Superior temporal gyrus (tissue), 1 donor: ENCODE measurements around the gene FGF18.
"Not testable (repeated sequence)": the region's sequence is repeated elsewhere in the genome, so short reads cannot be mapped to it uniquely, and the experiment has no call there.

Source experiments
- DNase-seq: peaks from one replicate; pipeline ENCODE4 v3.0.0-alpha.2; 2016; ENCODE audit errors: extremely low spot score

The FGF18 gene, protein sequence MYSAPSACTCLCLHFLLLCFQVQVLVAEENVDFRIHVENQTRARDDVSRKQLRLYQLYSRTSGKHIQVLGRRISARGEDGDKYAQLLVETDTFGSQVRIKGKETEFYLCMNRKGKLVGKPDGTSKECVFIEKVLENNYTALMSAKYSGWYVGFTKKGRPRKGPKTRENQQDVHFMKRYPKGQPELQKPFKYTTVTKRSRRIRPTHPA

DNA sequence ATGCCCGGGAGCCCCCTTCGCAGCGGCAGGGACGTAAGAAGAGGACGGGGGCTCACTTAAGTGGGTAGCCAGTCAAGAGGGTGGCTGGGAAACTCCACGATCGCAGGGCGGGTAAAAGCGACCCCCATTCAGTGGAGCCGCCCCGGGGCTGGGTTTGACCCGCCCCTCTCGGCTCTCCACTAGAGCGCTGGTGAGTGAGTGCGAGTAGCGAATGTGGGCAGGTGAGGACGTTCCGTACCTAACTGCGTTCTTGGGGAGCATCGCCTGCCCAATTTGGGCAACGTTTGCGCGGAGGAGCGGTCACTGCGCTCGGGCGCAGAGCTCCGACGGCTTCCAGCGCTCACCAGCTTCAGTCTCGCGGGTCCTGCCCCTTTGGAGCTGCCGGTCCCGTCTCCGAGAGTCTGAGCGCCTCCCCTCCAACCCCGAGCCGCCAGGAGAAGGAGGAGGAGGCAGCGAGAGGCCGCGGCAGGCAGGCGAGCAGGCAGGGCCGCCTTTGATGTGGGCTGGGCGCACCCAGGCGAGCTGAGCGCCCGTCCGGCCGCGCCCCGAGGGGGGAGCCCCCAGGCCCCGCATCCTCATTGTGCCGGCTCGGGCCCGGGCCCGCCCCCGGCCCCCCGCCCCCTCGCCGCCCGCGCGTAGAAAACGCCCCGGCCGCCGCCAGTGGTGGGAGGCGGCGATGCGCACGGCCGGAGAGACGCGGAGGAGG lies at the start of gene FGF18:
FGF18 (plus strand) TSS at position 666 of the 706 bp plus-strand sequence. CDS start 553 bp downstream, outside the sequence.
- no peak for DNase-seq

DNA sequence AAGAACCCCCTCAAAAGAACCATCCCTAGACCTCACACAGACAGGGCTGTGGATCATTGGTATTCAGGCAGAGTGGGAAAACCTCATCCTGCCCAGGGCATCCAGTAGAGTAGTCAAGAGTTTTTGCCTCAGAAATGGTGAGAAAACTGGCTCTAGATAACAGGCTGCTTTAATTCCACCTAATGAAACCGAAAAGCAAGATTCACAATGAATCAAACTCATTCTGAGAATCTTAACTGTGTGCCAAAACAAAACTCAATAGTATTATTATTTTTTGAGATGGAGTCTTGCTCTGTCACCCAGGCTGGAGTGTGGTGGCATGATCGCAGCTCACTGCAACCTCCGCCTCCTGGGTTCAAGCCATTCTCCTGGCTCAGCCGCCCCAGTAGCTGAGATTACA lies 49.5 kb upstream of the FGF18 start:
- DNase-seq: no peak

DNA sequence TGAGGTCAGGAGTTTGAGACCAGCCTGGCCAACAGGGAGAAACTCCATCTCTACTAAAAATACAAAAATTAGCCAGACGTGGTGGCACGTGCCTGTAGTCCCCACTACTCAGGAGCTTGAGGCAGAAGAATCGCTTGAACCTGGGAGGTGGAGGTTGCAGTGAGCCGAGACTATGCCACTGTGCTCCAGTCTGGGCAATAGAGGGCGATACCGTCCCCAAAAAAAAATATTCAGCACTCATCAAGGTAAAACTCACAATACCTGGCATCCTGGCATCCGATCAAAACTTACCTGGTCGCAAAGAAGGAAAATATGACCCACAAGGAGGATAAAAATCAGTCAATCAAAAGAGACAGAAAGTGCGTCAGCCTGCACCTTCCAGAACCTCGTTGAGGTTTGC lies 48.6 kb upstream of the FGF18 start:
- DNase-seq: not testable (repeated sequence)

DNA sequence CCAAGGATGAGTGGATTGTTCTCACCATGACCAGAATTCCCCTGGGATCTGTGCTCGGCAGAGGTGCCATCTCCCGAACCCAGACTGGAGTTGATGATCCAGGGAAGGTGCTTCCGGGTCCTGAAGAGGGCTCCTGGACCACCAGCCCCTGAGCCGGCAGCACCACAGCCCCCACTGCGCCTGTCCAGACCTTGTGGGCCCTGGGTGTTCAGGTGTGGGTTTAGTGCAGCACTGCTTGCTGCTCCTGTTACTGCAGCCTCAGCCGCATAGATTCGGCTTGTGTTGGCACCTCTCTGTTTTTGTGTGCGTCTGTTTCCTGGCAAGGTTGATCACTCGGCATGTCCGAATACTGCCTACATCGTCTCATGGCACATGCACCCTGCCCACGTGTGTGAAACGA lies 48.1 kb upstream of the FGF18 start:
- DNase-seq: no peak

DNA sequence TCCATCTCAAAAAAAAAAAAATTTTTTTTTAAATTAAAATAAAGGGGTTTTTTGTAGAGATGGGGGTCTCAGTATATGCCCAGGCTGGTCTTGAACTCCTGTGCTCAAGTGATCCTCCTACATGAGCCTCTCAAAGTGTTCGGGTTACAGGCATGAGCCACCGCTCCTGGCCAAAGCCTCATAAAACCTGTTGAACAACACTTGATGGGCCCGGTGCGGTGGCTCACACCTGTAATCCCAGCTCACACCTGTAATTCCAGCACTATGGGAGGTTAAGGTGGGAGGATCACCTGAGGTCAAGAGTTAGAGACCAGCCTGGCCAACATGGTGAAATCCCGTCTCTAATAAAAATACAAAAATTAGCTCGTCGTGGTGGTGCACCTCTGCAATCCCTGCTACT lies 39.5 kb upstream of the FGF18 start:
- DNase-seq: no peak

DNA sequence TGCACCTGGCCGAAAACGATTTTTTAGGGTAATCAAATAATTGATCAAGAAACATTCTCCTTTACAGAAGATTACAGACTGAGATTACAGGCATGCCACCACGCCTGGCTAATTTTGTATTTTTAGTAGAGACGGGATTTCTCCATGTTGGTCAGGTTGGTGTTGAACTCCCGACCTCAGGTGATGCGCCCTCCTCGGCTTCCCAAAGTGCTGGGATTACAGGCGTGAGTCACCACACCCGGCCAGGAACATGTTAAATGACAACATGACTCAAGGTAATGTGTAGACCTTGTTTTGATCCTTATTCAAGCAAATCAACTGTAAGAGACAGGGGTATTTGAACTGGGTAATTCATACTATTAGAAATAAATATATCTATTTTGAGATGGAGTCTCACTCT lies 35.0 kb upstream of the FGF18 start:
- DNase-seq: not testable (repeated sequence)

DNA sequence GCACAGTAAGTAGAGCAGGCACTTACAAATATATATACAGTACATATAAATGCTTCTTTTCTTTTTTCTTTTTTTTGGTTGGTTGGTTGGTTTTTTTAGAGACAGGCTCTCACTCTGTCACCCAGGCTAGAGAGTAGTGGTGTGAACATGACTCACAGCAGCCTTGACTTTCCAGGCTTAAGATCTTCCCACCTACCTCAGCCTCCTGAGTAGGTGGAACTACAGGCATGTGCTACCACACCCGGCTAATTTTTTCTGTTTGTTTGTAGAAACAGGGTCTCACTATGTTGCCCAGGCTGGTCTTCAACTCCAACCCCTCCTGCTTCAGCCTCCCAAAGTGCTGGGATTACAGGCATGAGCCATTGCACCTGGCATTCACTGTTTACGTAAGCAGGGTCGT lies 34.4 kb upstream of the FGF18 start:
- not testable (repeated sequence) for DNase-seq

DNA sequence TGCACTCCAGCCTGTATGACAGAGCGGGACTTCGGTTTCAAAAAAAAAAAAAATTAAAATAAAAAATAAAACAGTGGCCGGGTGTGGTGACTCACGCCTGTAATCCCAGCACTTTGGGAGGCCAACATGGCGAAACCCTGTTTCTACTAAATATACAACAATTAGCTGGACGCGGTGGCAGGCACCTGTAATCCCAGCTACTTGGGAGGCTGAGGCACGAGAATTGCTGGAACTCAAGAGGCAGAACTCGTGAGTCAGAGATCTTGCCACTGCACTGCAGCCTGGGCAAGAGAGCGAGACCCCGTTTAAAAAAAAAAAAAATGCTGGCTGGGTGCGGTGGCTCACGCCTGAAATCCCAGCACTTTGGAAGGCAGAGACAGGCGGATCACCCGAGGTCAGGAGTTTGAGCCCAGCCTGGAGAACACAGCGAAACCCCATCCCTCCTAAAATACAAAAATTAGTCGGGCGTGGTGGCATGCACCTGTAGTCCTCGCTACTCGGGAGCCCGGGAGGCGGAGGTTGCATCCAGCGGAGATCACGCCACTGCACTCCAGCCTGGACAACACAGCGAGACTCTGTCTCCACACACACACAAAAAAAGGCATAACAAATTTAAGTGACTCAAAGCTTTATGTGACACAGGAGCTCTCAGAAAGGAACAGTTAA lies 33.3 kb upstream of the FGF18 start:
- DNase-seq: no peak

DNA sequence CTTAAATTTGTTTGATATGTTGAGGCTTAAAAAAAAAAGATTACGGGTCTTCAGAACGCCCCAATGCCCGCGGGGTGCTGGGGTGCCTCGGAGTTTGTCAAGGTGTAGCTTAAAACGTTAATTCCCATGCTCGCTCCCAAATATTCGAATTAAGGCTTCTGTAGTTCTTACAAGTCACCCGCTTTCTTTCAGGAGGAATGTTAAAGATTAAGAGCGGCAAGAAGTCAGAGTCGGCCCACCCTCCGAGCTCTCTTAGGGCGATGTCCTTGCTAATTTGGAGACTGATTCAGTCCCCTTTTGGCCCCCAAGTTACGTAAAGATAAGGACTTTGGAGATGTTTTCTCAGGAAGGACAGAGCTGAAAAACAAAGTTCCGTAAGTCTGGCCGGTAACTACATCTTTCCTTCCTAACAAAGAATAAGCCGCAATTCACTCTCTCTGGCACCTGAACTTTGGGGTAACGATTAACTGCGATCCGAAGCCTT lies 32.5 kb upstream of the FGF18 start:
- no peak for DNase-seq

DNA sequence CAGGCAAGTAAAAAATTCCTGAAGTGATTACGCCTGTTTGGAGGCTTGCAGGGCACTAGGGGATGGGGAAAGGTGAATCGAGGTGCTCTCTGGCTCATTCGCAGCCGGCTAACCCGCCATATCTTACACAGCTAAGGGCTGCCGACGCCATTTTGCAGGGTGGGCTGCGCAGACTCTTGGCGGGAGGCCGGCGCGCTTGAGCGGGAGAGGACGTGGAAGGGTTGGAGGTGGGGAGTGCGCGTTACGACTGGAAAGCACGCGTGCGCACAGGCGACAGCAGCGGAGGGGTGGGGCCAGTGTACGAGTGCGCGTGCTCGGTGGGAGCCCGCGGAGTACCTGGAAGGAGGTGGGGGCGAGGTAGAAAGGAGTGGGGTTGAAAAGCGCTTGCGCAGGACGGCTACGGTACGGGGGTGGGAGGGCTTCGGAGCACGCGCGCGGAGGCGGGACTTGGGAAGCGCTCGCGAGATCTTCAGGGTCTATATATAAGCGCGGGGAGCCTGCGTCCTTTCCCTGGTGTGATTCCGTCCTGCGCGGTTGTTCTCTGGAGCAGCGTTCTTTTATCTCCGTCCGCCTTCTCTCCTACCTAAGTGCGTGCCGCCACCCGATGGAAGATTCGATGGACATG lies 32.0 kb upstream of the FGF18 start, which contains the start of gene NPM1:
NPM1 (plus strand) TSS at position 505 of the 625 bp plus-strand sequence; CDS start at position 605, 100 bp downstream.
- DNase-seq: peak; percentile 97

DNA sequence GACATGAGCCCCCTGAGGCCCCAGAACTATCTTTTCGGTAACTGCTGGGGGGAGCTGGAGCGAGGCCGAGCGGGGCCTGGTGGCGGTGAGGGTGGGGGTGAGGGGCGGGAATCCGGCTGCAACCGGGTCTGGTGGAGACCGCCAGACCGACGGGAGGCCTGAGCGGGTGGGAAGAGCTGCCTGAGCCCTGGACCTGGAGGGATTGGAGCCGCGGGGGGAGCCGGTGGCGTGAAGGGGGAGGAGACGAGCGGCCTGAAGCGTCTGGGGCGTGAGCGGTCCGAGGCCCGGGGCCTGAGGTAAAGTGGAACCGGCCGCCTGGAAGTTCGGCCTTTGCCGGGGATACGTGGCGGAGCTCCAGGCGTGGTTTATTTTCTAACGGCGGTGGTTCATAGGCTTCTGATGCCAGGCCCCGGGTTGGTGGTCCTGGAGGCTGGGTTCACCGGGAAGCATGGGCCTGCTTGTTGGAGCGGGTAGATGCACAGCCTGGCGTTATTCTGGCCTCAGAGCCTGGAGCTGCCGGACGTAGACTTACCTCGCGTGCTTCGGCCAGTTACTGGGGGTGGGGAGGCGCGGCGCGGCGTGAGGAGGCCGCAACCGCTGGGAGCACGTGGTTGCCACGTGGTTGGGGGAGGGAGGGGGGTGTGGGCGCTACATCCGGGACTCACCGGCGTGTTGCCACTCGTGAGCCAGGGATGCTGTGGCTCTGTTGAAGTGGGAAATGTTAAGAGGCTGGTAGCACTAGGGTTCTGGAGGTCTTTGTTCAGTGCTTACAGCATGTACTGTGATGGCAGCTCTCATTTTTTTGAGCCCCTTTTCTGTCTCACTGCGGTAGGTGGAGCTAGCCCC lies 31.3 kb upstream of the FGF18 start:
- DNase-seq: peak; percentile 72

DNA sequence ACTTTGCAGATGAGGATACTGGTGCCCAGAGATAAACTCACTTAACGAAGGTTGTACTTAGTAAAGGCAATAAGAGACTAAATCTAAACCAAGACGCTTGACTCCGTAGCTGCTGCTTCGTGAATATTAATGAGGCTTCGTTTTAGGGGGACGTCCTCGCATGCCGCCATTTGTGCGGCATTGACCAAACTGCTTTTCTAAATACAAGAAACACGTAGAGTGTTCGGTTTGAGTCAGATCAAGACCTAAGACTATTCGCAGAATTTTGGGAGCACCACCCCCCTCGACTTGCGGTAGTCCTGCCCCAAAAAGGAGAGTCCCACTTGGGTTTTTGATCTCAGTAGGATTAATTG lies 30.7 kb upstream of the FGF18 start:
- no peak for DNase-seq

DNA sequence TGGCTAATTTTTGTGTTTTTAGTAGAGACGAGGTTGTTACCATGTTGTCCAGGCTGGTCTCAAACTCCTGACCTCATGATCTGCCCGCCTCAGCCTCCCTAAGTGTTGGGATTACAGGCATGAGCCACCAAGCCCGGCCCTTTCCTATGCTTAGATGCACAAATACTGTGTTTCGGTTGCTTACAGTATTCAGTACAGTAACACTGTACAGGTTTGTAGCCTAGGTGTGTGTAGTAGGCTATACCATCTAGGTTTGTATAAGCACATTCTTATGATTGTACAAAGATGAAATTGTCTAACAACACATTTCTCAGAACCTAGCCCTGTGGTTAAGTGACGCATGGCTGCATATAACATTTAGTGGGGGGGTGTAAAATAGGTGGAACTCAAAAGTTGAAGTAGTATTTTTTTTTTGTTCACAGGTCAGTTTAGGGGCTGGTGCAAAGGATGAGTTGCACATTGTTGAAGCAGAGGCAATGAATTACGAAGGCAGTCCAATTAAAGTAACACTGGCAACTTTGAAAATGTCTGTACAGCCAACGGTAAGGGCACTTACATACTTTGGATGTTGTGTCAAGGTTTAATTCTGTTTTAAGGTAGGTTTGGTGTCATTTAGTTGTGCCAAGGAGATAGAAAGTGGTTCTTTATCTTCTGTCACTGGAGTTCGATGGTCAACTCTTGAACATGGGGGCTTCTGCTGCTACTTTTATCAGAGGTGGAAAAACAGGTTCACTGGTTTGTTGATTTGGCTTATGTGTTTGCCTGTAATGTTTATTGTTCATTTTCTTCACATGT lies 28.4 kb upstream of the FGF18 start:
- DNase-seq: no peak

DNA sequence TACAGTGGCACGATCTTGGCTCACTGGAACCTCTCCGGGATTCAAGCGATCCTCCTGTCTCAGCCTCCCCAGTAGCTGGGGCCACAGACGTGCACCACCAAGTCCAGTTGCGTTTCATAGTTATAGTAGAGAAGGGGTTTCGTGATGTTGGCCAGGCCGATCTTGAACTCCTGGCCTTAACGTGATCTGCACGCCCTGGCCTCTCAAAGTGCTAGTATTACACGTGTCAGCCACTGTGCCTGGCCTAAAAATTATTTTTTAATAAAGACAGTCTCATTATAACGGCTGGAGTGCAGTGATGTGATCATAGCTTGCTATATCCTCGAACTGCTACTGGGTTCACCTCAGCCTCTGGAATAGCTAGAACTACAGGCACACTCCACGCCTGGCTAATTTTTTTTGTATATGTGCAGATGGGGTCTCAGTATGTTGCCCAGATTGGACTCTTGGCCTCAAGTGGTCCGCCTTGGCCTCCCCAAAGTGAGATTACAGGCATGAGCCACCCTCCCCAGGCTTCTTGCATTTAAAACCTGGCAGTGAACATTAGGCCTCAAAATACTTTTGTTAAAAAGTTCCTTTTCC lies 27.4 kb upstream of the FGF18 start:
- DNase-seq: no peak

DNA sequence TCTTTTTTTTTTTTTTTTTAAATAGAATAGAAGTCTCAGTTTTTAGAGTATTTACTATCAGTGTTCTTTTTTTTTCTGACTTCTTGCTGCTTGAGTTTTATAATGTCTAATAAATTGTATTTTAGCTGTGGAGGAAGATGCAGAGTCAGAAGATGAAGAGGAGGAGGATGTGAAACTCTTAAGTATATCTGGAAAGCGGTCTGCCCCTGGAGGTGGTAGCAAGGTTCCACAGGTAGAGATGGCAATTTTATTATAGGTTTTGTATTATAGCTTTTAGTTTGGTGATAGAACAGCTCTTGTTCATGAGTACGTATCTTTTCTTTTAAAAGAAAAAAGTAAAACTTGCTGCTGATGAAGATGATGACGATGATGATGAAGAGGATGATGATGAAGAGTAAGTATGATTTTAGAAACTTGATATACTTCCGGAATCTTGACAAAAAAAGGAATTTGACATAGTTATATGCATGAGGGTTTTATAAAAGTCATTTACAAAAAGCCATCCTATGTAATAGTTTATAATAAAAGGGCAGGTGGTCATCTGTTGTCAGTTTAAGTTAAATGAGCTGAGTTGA lies 26.8 kb upstream of the FGF18 start:
- DNase-seq: no peak

DNA sequence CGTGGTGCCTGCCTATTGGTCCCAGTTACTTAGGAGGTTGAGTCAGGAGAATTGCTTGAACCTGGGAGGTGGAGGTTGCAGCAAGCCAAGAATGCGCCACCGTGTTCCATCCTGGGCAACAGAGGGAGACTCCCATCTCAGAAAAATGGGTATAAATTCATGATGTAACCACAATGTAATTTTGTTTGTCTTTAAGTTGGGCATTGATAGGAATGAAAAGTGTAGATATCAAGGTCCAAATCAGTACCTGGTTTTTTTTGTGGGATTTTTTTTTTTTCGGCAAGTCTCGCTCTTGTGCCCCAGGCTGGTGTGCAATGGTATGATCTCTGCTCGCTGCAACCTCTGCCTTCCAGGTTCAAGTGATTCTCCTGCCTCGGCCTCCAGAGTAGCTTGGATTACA lies 24.4 kb upstream of the FGF18 start:
- no peak for DNase-seq

DNA sequence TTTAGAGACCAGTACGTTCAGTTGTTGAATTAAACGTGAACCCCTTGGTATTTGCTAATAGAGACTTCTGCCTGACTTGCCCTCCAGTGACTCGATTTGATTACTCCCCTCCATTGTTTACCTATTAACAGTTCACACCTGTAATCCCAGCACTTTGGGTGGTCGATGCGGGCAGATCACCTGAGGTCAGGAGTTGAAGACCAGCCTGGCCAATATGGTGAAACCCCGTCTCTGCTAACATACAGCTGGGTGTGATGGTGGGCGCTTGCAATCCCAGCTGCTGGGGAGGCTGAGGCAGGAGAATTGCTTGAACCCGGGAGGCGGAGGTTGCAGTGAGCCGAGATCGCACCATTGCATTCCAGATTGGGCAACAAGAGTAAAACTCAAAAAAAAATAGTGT lies 22.9 kb upstream of the FGF18 start:
- DNase-seq: not testable (repeated sequence)

DNA sequence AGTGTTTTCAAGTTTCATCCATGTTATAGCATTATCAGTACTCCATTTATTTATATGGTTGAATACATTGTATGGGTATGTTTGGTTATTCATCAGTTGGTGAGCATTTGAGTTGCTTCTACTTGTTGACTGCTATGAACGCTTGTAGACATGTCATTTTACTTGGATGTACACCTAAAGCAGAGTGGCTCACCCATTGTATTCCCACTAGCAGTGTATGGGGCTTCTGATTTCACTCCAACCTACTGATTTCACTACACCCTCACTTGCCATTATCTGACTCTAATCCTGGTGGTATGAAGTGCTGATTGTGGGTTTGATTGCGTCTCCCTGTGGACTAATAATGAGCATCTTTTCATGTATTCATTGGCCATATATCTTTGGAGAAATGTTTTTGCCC lies 22.3 kb upstream of the FGF18 start:
- peak; percentile 2 for DNase-seq

DNA sequence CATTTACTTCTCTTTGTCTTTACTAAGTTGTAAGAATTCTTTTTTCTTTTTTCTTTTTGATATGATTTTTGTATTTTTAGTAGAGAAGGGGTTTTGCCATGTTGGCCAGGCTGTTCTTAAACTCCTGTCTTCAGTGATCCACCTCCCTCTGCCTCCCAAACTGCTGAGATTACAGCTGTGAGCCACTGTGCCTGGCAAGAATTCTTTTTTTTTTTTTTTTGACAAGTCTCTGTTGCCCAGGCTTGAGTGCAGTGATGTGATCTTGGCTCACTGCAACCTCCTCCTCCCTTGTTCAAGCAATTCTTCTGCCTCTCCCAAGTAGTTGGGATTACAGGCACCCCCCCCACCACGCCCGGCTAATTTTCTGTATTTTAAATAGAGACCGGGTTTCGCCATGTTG lies 21.8 kb upstream of the FGF18 start:
- no peak for DNase-seq

DNA sequence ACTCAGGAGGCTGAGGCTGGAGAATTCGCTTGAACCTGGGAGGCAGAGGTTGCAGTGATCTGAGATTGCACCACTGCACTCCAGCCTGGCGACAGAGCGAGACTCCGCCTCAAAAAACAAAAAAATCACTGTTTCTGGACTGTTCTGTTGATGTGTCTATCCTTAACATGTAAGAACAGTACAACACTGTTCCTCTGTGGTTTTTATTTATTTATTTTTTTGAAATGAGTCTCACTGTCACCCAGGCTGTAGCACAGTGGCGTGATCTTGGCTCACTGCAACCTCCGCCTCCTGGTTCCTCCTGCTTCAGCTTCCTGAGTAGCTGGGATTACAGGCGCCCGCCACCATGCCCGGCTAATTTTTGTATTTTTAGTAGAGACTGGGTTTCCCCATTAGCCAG lies 20.8 kb upstream of the FGF18 start:
- not testable (repeated sequence) for DNase-seq
